ENCODE measurements around the gene HTRA1.

HTRA1 gene

GRCh38 chr10:122449153-122449552 is 12.2 kb upstream of the HTRA1 start:
- no peak for TF ChIP-seq CTCF (IDR thresholded peaks at IDR 0.05; ENCODE audit: low read length)
- no peak for TF ChIP-seq EZH2 (IDR thresholded peaks at IDR 0.05; ENCODE audit: borderline replicate concordance, low read length)
- Histone ChIP-seq H2AFZ (ENCODE audit: low read length) (no peak overlapping the region), H3K9me2 (ENCODE audit: low read depth, low read length) (no peaks in the 10 kb centered on the region), H3K4me1 (ENCODE audit: insufficient read depth, low read length, severe bottlenecking) (no peaks in the 10 kb centered on the region), H3K27ac (ENCODE audit: low read depth, low read length, poor library complexity, severe bottlenecking) (no peak overlapping the region), H3K27me3 (ENCODE audit: insufficient read depth, low read length) (no peaks in the 10 kb centered on the region), H3K79me2 (ENCODE audit: insufficient read depth, low read length) (no peaks in the 10 kb centered on the region), H3K4me2 (ENCODE audit: low read length) (no peak overlapping the region), H3F3A (ENCODE audit: insufficient read depth, low read length) (no peaks in the 10 kb centered on the region), H3K36me3 (ENCODE audit: insufficient read depth, low read length) (no peaks in the 10 kb centered on the region), H4K20me1 (ENCODE audit: insufficient read depth, low read length) (no peaks in the 10 kb centered on the region), H3K9me3 (ENCODE audit: low read length) (0 out of 2 replicates have a peak, but pooled peaks cover 2% of the 10 kb centered on the region), H3K4me3 (ENCODE audit: low read depth, low read length, poor library complexity, severe bottlenecking) (no peak overlapping the region), H3K9ac (ENCODE audit: low read length) (no peak overlapping the region)

- Histone ChIP-seq H3K4me3 (ENCODE audit: low read depth, low read length, poor library complexity, severe bottlenecking) (no peak overlapping the region), H3K27me3 (ENCODE audit: insufficient read depth, low read length) (no peaks in the 10 kb centered on the region; the same call in 1 of the 2 replicates), H3K9me2 (ENCODE audit: low read depth, low read length) (no peaks in the 10 kb centered on the region), H3F3A (ENCODE audit: insufficient read depth, low read length) (no peaks in the 10 kb centered on the region), H3K36me3 (ENCODE audit: insufficient read depth, low read length) (no peaks in the 10 kb centered on the region), H3K9ac (ENCODE audit: low read length) (no peak overlapping the region), H3K9me3 (ENCODE audit: low read length) (0 out of 2 replicates have a peak, but pooled peaks cover 2% of the 10 kb centered on the region), H3K4me2 (ENCODE audit: low read length) (no peak overlapping the region), H2AFZ (ENCODE audit: low read length) (no peak overlapping the region), H3K79me2 (ENCODE audit: insufficient read depth, low read length) (no peaks in the 10 kb centered on the region), H3K27ac (ENCODE audit: low read depth, low read length, poor library complexity, severe bottlenecking) (no peak overlapping the region), H3K4me1 (ENCODE audit: insufficient read depth, low read length, severe bottlenecking) (no peaks in the 10 kb centered on the region), H4K20me1 (ENCODE audit: insufficient read depth, low read length) (no peaks in the 10 kb centered on the region)
- TF ChIP-seq EZH2 (IDR thresholded peaks at IDR 0.05; ENCODE audit: borderline replicate concordance, low read length) (no peak), CTCF (IDR thresholded peaks at IDR 0.05; ENCODE audit: low read length) (no peak)
These were observed 10.9 kb upstream of the HTRA1 start for GRCh38 chr10:122450353-122450990.

DNA sequence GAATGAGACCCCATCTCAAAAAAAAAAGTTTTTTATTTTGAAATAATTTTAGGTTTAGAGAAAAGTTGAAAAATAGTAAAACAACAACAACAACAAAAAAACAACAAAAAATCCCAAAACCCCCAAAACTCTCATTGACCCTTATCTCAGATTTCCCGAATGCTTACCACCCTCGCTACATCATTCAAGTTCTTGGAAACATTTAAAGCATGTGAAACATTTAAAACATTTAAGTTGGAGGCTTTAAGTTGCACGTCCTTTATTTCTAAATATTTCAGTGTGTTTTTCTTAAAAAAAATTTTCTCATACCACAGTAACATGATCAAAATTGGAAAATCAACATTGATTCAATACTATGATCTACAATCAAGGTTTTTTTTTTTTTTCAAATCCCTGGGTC is 7.3 kb upstream of the HTRA1 start:
- no peaks in the 10 kb centered on the region for H3F3A ChIP-seq (ENCODE audit: insufficient read depth, low read length)
- no peak overlapping the region for H3K27ac ChIP-seq (ENCODE audit: low read depth, low read length, poor library complexity, severe bottlenecking)
- no peak overlapping the region for H2AFZ ChIP-seq (ENCODE audit: low read length)
- H3K4me1 ChIP-seq (ENCODE audit: insufficient read depth, low read length, severe bottlenecking) = no peaks in the 10 kb centered on the region
- TF ChIP-seq CTCF (IDR thresholded peaks at IDR 0.05; ENCODE audit: low read length) (no peak), EZH2 (IDR thresholded peaks at IDR 0.05; ENCODE audit: borderline replicate concordance, low read length) (no peak)
- no peaks in the 10 kb centered on the region; the same call in 1 of the 2 replicates for H3K27me3 ChIP-seq (ENCODE audit: insufficient read depth, low read length)
- H3K9ac ChIP-seq (ENCODE audit: low read length) = no peak overlapping the region
- no peak overlapping the region for H3K4me3 ChIP-seq (ENCODE audit: low read depth, low read length, poor library complexity, severe bottlenecking)
- H3K9me3 ChIP-seq (ENCODE audit: low read length) = 0 out of 2 replicates have a peak, but pooled peaks cover 2% of the 10 kb centered on the region
- no peaks in the 10 kb centered on the region for H3K36me3 ChIP-seq (ENCODE audit: insufficient read depth, low read length)
- no peaks in the 10 kb centered on the region for H4K20me1 ChIP-seq (ENCODE audit: insufficient read depth, low read length)
- H3K9me2 ChIP-seq (ENCODE audit: low read depth, low read length) = no peaks in the 10 kb centered on the region
- no peaks in the 10 kb centered on the region for H3K79me2 ChIP-seq (ENCODE audit: insufficient read depth, low read length)
- H3K4me2 ChIP-seq (ENCODE audit: low read length) = no peak overlapping the region
